ENCODE data around the gene CABP5.

The CABP5 gene

DNA sequence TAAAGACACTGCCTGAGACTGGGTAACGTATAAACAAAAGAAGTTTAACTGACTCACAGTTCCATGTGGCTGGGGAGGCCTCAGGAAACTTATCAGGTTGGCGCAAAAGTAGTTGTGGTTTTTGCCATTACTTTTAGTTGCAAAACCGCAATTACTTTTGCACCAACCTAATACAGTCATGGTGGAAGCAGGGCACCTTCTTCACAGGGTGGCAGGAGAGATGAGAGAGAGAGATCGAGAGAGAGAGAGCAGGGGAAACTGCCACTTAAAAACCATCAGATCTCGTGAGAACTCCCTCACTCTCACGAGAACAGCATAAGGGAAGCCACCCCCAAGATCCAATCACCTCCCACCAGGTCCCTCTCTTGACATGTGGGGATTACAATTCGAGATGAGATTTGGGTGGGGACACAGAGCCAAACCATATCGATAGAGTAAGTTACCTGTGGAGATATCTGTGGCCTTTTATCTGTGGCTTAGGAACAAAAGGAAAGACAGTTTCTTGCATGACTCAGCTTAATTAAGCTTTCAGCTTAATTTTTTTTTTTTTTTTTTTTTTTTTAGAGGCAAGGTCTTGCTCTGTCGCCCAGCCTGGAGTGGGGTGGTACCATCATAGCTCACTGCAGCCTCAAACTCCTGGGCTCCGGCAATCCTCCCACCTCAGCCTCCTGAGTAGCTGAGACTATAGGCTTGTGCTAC, 7.6 kb upstream of the CABP5 start:
- Mint-ChIP-seq H3K27me3 (no peaks in the 10 kb centered on the region), H3K4me3 (no peak overlapping the region), H3K36me3 (no peaks in the 10 kb centered on the region), H3K4me1 (no peaks in the 10 kb centered on the region), H3K9me3 (no peaks in the 10 kb centered on the region), H3K27ac (no peak overlapping the region)

DNA sequence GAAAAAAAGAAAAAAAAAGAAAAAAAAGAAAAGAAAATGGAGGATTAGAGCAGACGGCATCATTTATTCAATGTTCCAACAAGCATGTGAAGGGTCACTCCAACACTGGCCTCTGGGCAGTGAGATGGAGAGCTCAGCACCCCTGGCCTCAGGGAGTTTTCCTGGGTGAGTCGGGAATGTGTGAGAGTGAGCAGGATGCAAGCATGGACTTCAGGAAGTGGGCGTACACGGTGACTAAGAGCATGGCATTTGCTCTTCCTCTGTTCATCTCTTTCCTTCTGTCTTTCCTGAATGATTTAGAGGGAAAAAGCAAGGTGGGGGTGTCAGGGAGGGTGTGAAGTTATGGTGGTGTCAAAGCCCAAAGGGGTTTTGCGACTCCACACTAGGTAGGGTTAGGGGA, 682 bp upstream of the CABP5 start:
- Mint-ChIP-seq H3K27ac (no peak overlapping the region), H3K27me3 (peaks cover 30% of the 10 kb centered on the region), H3K4me3 (no peak overlapping the region), H3K36me3 (no peaks in the 10 kb centered on the region), H3K9me3 (no peaks in the 10 kb centered on the region), H3K4me1 (no peaks in the 10 kb centered on the region)

DNA sequence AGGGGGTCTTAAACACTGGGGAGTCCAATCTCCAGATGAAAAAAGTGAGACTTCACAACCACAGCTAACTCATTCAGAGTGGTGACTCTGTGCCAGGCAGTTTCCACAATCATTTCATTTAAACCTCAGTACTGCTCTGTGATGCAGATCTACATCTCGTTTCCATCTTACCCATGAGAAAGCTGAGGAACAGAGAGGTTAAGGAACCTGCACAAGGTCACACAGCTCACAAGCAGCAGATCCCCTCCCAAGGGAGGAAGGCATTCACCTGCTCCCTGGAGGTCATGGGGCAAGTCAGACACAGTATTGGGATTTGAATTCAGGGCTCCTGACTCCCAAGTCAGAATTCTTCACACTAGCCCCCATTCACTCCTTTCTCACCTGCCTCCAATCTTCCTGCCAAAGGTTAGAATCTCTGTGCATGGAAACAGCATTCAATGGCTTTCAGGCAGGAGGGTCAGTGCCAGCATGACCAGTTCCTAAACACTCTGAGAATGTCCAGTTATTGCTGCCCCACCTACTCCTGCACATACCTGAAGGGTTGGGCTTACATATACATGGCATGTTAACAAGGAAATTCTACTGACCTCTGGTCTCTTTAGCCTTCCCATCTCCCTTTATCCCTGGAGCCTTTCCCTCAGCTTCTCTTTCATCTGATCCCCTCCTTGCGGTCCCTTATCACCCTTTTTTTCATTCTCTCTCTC, 1.9 kb downstream of the CABP5 start:
- H3K9me3 Mint-ChIP-seq = no peaks in the 10 kb centered on the region
- peaks cover 37% of the 10 kb centered on the region for H3K27me3 Mint-ChIP-seq

DNA sequence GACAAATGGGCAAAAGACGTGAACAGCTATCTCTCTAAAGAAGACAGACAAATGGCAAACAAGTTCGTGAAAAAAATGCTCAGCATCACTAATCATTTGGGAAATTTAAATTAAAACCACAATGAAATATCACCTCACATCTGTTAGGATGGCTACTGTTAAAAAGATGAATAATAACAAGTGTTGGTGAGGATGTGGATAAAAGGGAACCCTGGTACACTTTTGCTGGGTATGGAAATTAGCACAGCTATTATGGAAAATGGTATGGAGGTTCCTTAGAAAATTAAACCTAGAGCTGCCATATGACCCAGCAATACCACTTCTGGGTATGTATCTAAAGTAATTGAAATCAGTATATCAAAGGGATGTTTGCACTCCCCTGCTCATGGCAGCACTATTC, 7.1 kb downstream of the CABP5 start:
- Mint-ChIP-seq H3K4me1 (no peaks in the 10 kb centered on the region), H3K9me3 (peaks cover 9% of the 10 kb centered on the region), H3K27me3 (peaks cover 28% of the 10 kb centered on the region), H3K4me3 (no peak overlapping the region), H3K27ac (no peak overlapping the region), H3K36me3 (no peaks in the 10 kb centered on the region)

More for the DNA sequence above, 1.9 kb downstream of the CABP5 start:
- H3K4me3 Mint-ChIP-seq = no peak overlapping the region
- no peaks in the 10 kb centered on the region for H3K36me3 Mint-ChIP-seq
- H3K4me1 Mint-ChIP-seq = no peaks in the 10 kb centered on the region
- no peak overlapping the region for H3K27ac Mint-ChIP-seq

DNA sequence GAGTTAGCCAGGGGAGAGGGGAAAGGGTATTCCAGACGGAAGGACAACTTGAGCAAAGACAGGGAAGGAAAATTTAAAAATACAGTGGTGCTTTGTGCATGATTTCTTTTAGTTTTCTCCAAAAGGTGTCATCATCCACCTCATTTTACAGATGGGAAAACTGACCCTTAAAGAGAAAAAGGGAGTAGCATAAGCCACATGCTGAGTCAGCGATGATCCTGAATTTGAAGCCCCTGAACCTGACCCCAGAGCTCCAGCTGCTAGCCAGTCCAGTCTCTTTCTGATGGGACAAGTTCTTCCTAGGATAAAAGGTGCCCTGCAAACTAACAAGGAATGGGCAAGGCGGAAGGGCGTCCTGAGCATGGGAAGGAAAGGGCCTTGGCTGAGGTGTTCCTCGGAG, 10.3 kb downstream of the CABP5 start:
- H3K9me3 Mint-ChIP-seq = peaks cover 9% of the 10 kb centered on the region

DNA sequence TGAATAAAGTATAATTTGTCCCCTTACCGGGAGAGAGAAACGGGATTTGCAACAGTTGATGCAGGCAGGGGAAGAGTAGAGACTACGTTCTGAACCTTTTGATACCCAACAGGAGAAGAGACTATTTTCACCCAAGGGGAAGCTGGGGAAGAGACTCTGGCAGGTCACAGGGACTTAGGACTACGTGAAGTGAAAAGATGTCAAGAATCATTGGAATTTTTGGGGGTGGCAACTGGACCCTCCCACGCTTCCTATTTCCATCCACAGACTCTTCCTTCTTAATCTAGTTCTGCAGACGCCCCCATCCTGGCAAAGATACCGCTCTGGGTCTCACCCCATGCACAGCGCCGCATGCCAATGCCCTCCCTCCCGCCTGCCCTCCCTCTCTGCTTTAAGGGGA, 13.8 kb downstream of the CABP5 start:
- H3K27me3 Mint-ChIP-seq = peaks cover 14% of the 10 kb centered on the region

More for the DNA sequence above, 10.3 kb downstream of the CABP5 start:
- H3K36me3 Mint-ChIP-seq = no peaks in the 10 kb centered on the region
- no peak overlapping the region for H3K4me3 Mint-ChIP-seq
- no peak overlapping the region for H3K27ac Mint-ChIP-seq
- no peaks in the 10 kb centered on the region for H3K4me1 Mint-ChIP-seq
- peaks cover 14% of the 10 kb centered on the region for H3K27me3 Mint-ChIP-seq

DNA sequence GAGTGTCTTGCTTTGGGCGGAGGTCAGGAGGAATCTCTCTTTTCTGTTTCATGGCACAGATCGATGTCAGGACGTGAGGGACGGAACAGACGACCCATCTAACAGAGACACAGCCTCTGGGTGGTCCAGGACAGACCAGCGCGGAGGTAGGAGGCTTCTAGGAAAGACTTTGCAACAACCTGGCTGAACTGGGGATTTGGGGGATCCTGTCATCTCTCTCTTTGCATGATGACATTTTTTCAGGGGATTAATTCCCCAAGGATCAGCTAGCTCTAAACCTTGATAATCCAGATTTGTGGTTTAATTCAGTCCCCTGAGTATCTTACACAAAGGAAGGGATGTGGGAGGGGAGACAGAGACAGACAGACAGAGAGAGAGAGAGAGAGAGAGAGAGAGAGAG, 14.4 kb downstream of the CABP5 start:
- no peaks in the 10 kb centered on the region for H3K4me1 Mint-ChIP-seq
- no peak overlapping the region for H3K27ac Mint-ChIP-seq
- H3K27me3 Mint-ChIP-seq = peaks cover 18% of the 10 kb centered on the region
- H3K4me3 Mint-ChIP-seq = no peak overlapping the region
- no peaks in the 10 kb centered on the region for H3K9me3 Mint-ChIP-seq
- H3K36me3 Mint-ChIP-seq = no peaks in the 10 kb centered on the region

More for the DNA sequence above, 13.8 kb downstream of the CABP5 start:
- Mint-ChIP-seq H3K4me1 (no peaks in the 10 kb centered on the region), H3K27ac (no peak overlapping the region), H3K4me3 (no peak overlapping the region), H3K36me3 (no peaks in the 10 kb centered on the region), H3K9me3 (no peaks in the 10 kb centered on the region)

DNA sequence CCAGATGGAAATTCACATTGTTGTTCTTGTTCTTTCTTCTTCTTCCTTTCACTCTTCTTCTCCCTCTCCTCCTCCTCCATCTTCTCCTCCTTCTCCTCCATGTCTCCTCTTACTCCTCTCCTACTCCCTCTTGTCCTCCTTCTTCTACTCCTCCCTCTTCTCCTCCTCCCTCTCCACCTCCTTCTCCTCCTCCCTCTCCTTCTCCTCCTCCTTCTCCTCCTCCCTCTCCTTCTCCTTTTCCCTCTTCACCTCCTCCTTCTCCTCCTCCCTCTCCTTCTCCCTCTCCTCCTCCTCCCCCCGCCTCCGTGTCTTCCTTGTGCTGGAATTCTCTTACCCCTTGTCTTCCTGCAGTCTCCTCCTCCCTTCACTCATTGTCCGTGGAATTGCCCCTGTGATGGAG, 18.4 kb downstream of the CABP5 start:
- Mint-ChIP-seq H3K4me3 (no peak overlapping the region), H3K36me3 (no peaks in the 10 kb centered on the region), H3K27me3 (peaks cover 30% of the 10 kb centered on the region), H3K4me1 (no peaks in the 10 kb centered on the region), H3K27ac (no peak overlapping the region), H3K9me3 (no peaks in the 10 kb centered on the region)

DNA sequence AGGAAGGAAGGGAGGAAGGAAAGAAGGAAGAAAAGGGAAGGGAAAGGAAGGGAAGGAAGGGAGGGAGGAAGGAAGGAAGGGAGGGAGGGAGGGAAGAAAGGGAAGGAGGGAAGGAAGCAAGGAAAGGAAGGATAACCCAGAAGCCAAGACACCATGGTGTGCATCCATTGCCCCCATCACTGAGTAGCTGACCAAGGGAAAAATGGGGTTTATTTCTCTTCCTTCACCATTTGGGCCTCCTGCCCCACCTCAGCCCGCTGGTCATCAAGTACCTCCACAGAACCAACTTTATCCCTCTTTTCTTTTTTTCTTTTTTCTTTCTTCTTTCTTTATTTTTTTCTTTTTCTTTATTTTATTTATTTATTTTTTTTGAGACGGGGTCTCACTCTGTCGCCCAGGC, 20.4 kb downstream of the CABP5 start:
- H3K27me3 Mint-ChIP-seq = peaks cover 30% of the 10 kb centered on the region
- H3K9me3 Mint-ChIP-seq = no peaks in the 10 kb centered on the region
- H3K4me3 Mint-ChIP-seq = no peak overlapping the region
- H3K36me3 Mint-ChIP-seq = no peaks in the 10 kb centered on the region
- H3K27ac Mint-ChIP-seq = no peak overlapping the region
- no peaks in the 10 kb centered on the region for H3K4me1 Mint-ChIP-seq

DNA sequence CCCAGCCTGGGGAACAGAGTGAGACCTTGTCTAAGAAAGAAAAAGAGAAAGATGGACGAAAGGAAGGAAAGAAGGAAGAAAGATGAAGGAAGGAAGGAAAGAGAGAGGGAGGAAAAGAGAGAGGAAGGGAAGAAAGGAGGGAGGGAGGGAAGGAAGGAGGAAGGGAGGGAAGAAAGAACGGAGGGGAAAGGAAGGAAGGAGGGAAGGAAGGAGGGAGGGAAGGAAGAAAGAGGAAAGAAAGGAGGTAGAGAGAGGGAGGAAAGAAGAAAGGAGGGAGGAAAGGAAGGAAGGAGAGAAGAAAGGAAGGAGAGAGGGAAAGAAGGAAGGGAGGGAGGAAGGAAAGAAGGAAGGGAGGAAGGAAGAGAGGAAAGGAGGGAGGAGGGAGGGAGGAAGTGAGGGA, 20.9 kb downstream of the CABP5 start:
- H3K27ac Mint-ChIP-seq = no peak overlapping the region
- no peaks in the 10 kb centered on the region for H3K9me3 Mint-ChIP-seq
- peaks cover 31% of the 10 kb centered on the region for H3K27me3 Mint-ChIP-seq
- H3K36me3 Mint-ChIP-seq = no peaks in the 10 kb centered on the region
- H3K4me3 Mint-ChIP-seq = no peak overlapping the region
- no peaks in the 10 kb centered on the region for H3K4me1 Mint-ChIP-seq

DNA sequence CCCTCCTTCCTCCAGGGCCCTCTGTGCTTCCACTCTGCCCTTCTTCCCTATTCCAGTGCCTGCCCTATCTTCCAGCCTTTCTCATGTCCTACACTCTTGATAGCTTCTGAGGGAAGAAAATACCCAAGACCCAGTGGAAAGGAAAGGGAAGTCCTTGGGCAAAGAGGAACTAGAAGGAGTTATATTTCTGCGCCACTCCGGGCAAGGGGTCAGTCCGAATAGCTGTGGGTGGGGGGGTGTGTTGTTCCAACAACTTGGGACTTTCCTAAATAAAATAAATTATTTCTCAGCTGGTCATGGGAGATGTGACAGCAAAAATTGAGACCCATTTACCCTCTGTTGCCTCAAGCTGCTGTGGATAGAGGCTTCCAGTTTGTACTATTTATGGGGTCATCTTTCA, 23.2 kb downstream of the CABP5 start:
- Mint-ChIP-seq H3K27me3 (peaks cover 32% of the 10 kb centered on the region), H3K4me3 (no peak overlapping the region), H3K4me1 (no peaks in the 10 kb centered on the region), H3K27ac (no peak overlapping the region), H3K36me3 (no peaks in the 10 kb centered on the region), H3K9me3 (no peaks in the 10 kb centered on the region)

DNA sequence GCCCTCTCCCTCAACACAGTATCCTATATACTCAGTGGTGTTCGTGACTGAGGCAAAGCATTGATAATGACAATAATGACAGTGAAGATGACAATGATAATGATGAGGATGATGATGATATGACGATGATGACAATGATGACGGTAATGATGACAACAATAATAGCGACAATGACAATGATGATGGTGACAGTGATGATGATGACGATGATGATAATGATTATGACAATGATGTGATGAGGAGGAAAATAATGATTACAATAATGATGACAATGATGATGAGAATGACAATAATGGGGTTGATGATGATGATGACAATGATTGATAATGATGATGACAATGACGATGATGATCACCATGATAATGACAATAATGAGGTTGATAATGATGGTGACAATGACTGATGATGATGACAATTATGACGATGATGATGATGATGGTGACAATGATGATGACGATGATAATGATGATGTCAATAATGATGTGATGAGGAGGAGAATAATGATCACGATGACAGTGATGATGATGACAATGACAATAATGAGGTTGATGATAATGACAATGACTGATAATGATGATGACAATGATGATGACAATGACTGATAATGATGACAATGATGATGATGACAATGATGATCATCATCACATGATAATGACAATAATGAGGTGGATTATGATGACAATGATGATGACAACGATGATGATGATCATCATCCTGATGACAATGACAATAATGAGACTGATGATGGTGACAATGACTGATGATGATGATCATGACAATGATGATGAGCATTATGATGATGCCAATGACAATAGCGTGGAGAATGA, 32.7 kb downstream of the CABP5 start:
- Mint-ChIP-seq H3K9me3 (no peaks in the 10 kb centered on the region), H3K4me1 (no peaks in the 10 kb centered on the region), H3K36me3 (no peaks in the 10 kb centered on the region), H3K27ac (no peak overlapping the region), H3K4me3 (no peak overlapping the region), H3K27me3 (peaks cover 4% of the 10 kb centered on the region)

DNA sequence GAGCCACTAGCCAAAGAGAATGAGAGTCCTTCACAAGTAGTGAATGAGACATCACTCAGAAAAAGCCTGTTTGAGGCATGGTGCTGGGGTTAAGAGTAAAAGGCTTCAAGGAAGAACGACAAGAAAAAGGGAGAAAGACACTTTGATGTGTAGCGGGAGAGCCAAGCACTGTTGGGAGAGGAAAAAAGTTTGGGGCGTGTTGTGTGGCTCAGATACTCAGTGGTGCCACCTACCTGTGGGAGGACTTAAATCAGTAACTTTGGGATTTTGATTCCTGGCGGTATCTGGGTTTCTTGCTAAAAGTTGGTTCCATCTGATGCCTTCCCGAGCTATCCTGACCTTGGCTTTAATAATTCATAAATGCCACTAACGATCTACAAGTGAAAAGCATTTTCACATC, 37.1 kb downstream of the CABP5 start:
- H3K36me3 Mint-ChIP-seq = no peaks in the 10 kb centered on the region

DNA sequence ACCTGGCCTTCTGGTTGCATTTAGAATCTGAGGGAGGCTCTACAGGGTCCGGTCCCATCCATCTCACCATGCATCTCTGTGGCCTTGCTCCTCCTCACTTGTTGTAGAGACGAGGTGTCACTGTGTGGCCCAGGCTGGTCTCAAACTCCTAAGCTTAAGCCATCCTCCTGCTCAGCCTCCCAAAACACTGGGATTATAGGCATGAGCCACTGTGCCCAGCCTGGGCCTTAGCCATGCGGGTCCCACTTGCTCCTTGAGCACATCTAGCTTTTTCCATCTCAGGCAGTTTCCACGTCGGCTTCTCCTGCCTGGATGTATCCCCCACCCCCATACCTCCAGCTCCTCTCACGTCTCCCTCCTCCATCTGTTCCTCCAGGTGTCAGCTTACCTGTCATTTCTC, 39.6 kb downstream of the CABP5 start:
- H3K27me3 Mint-ChIP-seq = peaks cover 8% of the 10 kb centered on the region
- H3K9me3 Mint-ChIP-seq = no peaks in the 10 kb centered on the region
- no peak overlapping the region for H3K27ac Mint-ChIP-seq
- H3K36me3 Mint-ChIP-seq = no peaks in the 10 kb centered on the region
- no peaks in the 10 kb centered on the region for H3K4me1 Mint-ChIP-seq
- no peak overlapping the region for H3K4me3 Mint-ChIP-seq

More for the DNA sequence above, 37.1 kb downstream of the CABP5 start:
- Mint-ChIP-seq H3K27me3 (peaks cover 8% of the 10 kb centered on the region), H3K27ac (no peak overlapping the region), H3K4me1 (no peaks in the 10 kb centered on the region), H3K9me3 (no peaks in the 10 kb centered on the region), H3K4me3 (no peak overlapping the region)

DNA sequence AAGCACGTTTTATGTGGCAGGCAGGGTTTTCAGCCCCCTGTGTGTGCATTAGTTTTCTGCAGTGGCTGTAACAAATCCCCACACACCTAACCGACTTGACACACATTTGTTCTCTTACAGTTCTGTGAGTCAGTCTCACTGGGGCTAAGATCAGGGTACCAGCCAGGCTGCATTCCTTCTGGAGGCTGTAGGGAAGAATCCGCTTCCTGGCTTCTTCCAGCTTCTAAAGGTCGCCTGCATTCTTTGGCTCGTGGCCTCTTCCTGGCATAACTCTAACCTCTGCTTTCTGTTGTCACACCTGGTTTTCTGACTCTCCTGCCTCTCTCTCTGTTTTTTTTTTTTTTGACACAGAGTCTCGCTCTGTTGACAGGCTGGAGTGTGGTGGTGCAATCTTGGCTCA, 43.0 kb downstream of the CABP5 start:
- Mint-ChIP-seq H3K4me3 (no peak overlapping the region), H3K4me1 (no peaks in the 10 kb centered on the region), H3K36me3 (no peaks in the 10 kb centered on the region), H3K27me3 (peaks cover 5% of the 10 kb centered on the region), H3K9me3 (no peaks in the 10 kb centered on the region), H3K27ac (no peak overlapping the region)

DNA sequence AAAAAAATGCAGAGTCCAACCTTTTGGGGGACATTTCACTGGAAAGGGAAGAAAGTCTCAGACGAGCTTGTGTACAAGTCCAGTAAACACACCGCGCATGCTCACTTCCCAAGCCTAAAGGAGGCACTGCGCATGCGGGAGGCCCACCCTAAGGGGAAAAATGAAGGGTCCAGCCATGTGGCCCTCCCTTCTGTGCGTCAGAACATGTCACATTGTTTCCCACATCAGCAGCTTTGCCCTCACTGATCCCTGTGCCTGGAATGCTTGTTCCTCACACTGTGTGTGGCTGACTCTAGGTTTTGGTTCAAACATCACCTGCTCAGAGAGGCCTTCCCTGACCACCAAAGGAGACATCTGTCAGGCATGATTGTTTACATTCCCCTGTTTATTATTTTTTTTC, 45.1 kb downstream of the CABP5 start:
- peaks cover 4% of the 10 kb centered on the region for H3K27me3 Mint-ChIP-seq
- H3K9me3 Mint-ChIP-seq = no peaks in the 10 kb centered on the region
- no peaks in the 10 kb centered on the region for H3K4me1 Mint-ChIP-seq
- no peaks in the 10 kb centered on the region for H3K36me3 Mint-ChIP-seq
- H3K4me3 Mint-ChIP-seq = no peak overlapping the region
- no peak overlapping the region for H3K27ac Mint-ChIP-seq
